ENCODE results near the gene TRMT11. TPM values are rescaled to one million over a fixed set of nuclear protein-coding genes. Genes with fewer than 3 reads are reported as not detected.

Gene TRMT11
- polyA plus RNA-seq, 5 donors = 23.3 to 34.3 (median 28.3) TPM

DNA sequence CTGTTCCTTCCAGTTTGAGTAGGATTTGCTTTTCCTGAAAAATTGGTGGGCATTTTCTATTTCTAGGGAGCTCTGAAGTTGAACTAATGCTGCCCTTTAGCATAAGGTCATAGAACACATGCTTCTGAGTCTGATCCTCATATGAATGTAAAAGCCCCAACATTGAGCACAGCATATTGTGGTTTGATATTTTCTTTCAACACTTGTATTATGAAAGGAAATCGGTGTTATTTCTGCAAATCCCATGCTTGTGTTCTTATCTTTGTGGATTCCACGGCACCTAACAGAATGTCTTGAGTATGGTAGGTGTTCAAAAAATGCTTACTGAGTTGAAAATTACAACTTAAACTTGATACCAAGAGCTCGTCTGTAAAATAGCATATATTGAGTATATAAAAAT lies 85.8 kb downstream of the TRMT11 start:
- DNase-seq = no peak

GRCh38 chr6:126072834-126073233 lies 86.5 kb downstream of the TRMT11 start:
- DNase-seq = no peak

- DNase-seq = no peak
Measured at GRCh38 chr6:126075335-126076071, 89.2 kb downstream of the TRMT11 start.

- no peak for DNase-seq
Measured at GRCh38 chr6:126076992-126077664, 90.8 kb downstream of the TRMT11 start.

DNA sequence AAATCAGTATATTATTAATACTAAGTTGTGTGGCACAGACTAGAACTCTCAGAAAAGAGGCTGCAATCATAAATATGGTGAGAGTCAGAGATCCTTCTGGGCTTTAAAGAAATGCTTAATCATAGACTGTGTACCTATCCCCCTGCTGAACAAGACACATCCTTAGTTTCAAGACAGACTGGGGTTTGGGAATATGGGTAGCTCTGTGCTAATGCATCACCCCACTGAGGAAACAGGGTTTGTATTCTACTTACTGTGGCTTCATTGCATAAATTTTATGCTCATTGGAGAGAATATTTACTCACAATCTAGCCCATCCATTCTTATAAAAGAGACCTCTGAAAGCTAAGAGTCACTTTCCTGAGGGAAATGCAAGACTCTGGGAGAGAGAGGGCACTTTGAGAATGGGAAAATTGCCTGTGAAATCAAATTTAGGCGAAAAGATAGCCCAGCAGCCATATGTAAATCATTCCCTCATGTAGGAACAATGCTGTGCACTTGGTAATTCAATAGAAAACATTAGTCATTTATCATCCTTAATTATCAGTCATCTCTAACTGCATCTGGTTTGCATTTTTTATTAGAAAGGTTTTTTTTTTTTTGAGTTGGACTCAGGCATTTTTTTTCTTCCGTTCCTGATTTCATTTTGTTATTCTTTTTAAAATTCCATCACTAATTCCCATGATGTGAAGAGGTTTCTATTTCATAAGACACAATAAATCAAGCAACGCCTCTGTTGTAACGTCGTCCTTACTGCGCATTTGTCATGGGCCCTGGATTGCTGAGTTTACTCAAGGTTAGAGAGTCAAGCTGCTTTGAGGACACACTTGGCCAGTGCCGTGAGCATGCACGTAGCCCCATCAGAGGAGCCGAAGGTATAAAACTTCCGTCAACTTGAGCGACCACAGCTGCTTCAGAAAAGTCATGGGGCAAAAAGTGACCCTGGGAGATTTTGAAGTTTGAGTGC lies 91.8 kb downstream of the TRMT11 start:
- DNase-seq = no peak

GRCh38 chr6:126083875-126084274 lies 97.5 kb downstream of the TRMT11 start:
- DNase-seq = no peak

DNA sequence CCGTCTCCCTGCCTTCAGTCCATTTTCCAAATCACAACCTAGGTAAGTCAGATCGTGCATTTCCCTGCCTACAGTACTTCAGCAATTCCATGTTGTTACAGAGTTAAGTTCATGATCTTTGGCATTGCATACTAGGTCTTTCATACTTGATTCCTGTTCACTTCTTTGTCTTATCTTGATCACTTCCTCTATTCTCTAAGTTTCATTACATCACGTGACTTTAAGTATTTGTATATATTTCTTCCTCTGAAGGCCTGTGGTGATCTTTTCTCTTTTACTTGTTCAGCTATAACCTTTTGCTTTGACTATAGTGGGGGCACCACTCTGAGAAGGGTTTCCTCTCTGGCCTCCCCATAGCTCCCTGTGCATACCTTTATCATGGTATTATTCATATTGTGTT lies 100.2 kb downstream of the TRMT11 start:
- DNase-seq = no peak

Other genes with a start within 250 kb of the TRMT11 start
- gene HEY2, start 236.9 kb upstream of the TRMT11 start, polyA plus RNA-seq (ENCODE audit: insufficient read depth in 1 of 5, insufficient read length in 5 of 5, low replicate concordance in 1 of 5) = 1 to 10 TPM in 4 of 5 donors, under 1 TPM in 1; 0.94 to 2.2 (median 1.3) TPM
- gene NCOA7, start 195.6 kb upstream of the TRMT11 start, polyA plus RNA-seq (ENCODE audit: insufficient read depth in 1 of 5, insufficient read length in 5 of 5, low replicate concordance in 1 of 5) = 10 to 100 TPM; 14.1 to 20.5 (median 20.0) TPM
- gene HINT3, start 29.8 kb upstream of the TRMT11 start, polyA plus RNA-seq (ENCODE audit: insufficient read depth in 1 of 5, insufficient read length in 5 of 5, low replicate concordance in 1 of 5) = 10 to 100 TPM; 22.3 to 28.1 (median 23.3) TPM